Measurements from ENCODE around the gene SAMD4A.

SAMD4A gene

DNA sequence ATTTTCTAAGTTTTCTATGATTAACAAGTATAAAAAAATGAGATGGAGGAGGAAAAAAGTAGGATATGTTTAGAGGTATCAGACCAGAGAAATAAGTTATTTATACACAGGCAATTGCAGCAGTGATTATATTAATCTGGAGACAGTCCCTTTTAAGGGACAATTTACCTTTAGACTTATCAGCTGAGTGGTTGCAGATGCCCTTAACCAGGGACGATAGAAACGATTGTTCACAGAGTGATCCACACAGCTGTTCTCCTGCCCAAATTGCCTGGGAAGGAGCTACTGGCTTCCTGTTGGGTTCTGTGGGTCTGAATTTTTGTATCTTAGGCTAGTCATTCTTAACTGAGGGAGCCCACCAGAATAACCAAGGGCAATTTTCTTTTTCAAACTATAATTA lies 269.3 kb downstream of the SAMD4A start:
- no peak for DNase-seq (ENCODE audit: low read depth)

DNA sequence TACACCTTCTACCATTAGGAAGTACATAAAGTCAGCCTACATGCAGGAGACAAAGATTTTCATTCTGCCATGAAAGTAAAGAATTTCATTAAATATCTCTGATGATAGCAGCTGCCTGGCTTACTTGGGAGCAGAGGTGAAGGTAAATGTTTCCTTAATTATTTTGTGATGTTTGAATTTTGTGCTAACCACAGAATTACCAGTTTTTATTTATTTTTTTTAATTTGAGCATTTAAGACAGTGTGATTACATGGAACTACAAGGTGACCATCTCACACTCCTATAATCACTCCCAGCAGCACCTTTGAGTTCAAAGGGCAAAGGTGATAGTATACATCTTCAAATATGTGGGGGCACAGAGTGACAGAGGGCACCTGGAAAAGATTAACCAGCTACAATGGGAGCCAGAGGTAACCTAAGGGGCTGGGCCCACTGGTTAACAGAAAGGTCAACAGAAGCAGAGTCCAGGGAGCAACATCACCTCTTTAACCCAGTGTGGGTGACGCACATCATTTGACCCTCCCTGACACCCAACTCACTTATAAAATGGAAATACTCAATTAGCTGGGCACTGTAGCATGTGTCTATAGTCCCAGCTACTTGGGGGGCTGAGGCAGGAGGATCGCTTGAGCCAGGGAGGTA lies 270.7 kb downstream of the SAMD4A start:
- no peak for DNase-seq (ENCODE audit: low read depth)

DNA sequence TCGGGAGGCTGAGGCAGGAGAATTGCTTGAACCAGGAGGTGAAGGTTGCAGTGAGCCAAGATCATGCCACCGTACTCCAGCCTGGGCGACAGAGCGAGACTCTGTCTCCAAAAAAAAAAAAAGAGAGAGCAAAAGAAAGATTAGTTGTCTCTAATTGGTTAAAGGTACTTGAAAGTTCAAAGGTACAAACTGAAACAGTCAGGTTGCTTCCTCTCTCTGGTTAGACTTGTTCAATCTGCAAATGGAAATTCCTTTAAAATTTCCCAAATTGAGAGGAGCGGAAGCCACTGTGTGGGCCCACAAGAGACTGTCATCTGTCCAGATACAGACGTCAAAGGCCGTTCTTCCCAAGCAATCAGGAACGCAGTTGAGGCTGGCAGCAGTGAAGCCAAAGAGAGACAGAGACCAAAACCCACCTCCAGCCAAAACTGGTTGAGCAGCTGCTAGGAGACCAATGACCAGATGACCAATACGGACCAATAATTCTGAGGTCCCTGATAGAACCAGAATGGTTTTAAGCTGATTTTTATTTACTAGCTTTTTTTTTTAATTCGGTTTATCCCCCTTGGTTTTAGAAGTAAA lies 272.1 kb downstream of the SAMD4A start:
- DNase-seq (ENCODE audit: low read depth) = no peak

DNA sequence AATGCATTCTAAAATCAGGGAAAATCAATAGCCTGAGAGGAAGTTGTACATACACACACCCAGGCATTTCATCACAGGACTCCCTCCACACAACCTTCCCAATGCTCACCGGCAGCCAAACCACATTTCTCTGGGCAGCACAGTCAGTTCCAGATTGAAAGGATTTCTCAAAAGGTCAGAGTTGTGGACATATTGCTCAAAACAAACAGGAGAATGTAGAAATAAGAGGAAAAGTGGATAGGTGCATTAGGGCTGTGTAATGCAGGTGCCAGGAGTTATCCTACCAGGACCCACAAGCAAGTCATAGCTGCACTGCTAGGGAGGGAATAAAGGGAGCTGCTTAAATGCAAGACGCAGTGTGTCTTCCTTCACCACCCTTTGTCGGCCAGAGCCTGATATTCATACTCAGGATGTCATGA lies 272.8 kb downstream of the SAMD4A start:
- no peak for DNase-seq (ENCODE audit: low read depth)

DNA sequence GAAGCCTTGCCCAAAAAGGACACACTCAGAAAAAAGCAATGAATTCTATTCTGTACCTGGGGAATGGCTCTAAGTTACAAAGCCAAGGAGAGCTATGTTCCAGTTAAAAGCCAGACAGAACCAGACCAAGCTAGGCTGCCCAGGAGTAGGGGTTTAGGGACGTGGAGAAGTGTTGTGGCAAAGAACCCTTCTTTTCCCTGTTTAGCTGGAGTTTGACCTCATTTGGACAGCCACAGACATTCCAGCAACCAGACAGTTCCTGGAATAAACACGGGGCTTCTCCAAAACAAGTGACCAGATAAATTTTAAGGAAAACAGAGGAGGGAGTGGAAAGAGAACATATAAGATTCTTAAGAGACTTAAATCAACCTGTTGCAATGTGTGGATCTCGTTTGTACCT lies 273.4 kb downstream of the SAMD4A start:
- DNase-seq (ENCODE audit: low read depth) = no peak

DNA sequence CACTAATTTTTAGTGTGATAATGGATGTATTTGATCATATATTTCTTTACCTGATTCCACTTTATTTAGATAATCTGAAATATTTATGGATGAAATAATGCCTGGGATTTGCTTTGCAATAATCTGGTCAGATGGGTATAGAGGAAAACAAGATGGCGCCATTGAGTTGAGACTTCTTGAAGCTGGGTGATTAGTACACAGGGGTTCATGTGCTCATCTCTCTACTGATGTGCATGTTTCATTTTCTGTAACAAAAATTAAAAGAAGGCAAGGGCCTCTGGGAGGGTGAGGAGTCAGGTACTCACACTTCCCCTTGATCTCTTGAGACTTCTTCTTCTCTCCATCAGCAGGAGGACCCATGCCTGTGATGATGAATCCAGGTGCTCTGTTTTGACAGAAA lies 273.9 kb downstream of the SAMD4A start:
- DNase-seq (ENCODE audit: low read depth) = no peak
